Measurements from ENCODE around the gene CSNK1D. TPM values are rescaled to one million over a fixed set of nuclear protein-coding genes. Genes with fewer than 3 reads are reported as not detected.

CSNK1D gene
- total RNA-seq, 1 experiment from 2014 or later: 137 TPM

- Mint-ChIP-seq H3K4me3 (no peak overlapping the region), H3K4me1 (no peaks in the 10 kb centered on the region), H3K27ac (peak overlapping the region in 1 of 3 experiments; percentile 77; a peak in 2 of 7 replicates), H3K36me3 (ENCODE audit: insufficient read depth in 1 of 3, low read depth in 3 of 3) (peaks cover 53 to 95% (median 92%) of the 10 kb centered on the region in 3 experiments; a peak in 6 of 7 replicates), H3K9me3 (no peaks in the 10 kb centered on the region), H3K27me3 (ENCODE audit: low read depth) (no peaks in the 10 kb centered on the region)
- H3K23ac ChIP-seq (ENCODE audit: insufficient read length, low read depth, low read length): no peak overlapping the region
- H2BK120ac ChIP-seq (ENCODE audit: low read depth, low read length, poor library complexity, severe bottlenecking): no peak overlapping the region
- H3K27me3 ChIP-seq (ENCODE audit: insufficient read depth, low read length): peaks cover 2% of the 10 kb centered on the region; the same call in 1 of the 2 replicates
- no peaks in the 10 kb centered on the region for H3K4me1 ChIP-seq (ENCODE audit: insufficient read depth, low read length)
- no peak overlapping the region for H2AK5ac ChIP-seq (ENCODE audit: insufficient read length, low read length)
- H3T11ph ChIP-seq (ENCODE audit: low read length): no peak overlapping the region
- H2BK12ac ChIP-seq (ENCODE audit: insufficient read length, low read depth, low read length): no peak overlapping the region
- H3K18ac ChIP-seq (ENCODE audit: insufficient read length, low read depth, low read length): no peak overlapping the region
- no peak overlapping the region for H3K4ac ChIP-seq (ENCODE audit: low read depth, low read length)
- H3K27ac ChIP-seq (ENCODE audit: insufficient read length, low read depth, low read length): no peak overlapping the region
- no peak overlapping the region for H3K4me2 ChIP-seq (ENCODE audit: insufficient read depth, insufficient read length, low read length)
- H2BK20ac ChIP-seq (ENCODE audit: low read depth, low read length, poor library complexity, severe bottlenecking): no peak overlapping the region
- H3K23me2 ChIP-seq (ENCODE audit: insufficient read length, low read depth, low read length, poor library complexity, severe bottlenecking): no peaks in the 10 kb centered on the region
- peaks cover 2% of the 10 kb centered on the region; the same call in 1 of the 2 replicates for H3K79me2 ChIP-seq (ENCODE audit: insufficient read depth, low read length)
- no peak for TF ChIP-seq CTCF (conservative IDR thresholded peaks at IDR 0.05)
- no peaks in the 10 kb centered on the region for H3K9me3 ChIP-seq (ENCODE audit: control insufficient read depth, low read depth, low read length)
- H4K5ac ChIP-seq (ENCODE audit: insufficient read length, low read depth, low read length): no peak overlapping the region
- H2BK15ac ChIP-seq (ENCODE audit: low read depth, low read length): no peak overlapping the region
- no peak for DNase-seq
- H4K20me1 ChIP-seq (ENCODE audit: control insufficient read depth, insufficient read depth, insufficient read length): no peaks in the 10 kb centered on the region
- no peak overlapping the region for H3K56ac ChIP-seq (ENCODE audit: insufficient read length, low read depth, low read length)
- no peak overlapping the region for H4K8ac ChIP-seq (replicated peaks; ENCODE audit: insufficient read length, low read depth, low read length)
- H3K9ac ChIP-seq (ENCODE audit: extremely low read depth, insufficient read length, low read length): no peak overlapping the region
- no CpG with 5 or more reads among the region's 28 CpGs for WGBS (ENCODE audit: extremely low coverage, insufficient read length, low lambda C conversion rate)
- H3K79me1 ChIP-seq (ENCODE audit: insufficient read depth, low read depth, low read length, poor library complexity, severe bottlenecking): peaks cover 14% of the 10 kb centered on the region
- H4K91ac ChIP-seq (ENCODE audit: insufficient read length, low read depth, low read length): no peak overlapping the region
- no peak overlapping the region for H2AFZ ChIP-seq (ENCODE audit: low read length)
- H2BK5ac ChIP-seq (ENCODE audit: insufficient read length, low read length): no peak overlapping the region
- no peak overlapping the region for H3K14ac ChIP-seq (ENCODE audit: insufficient read depth, low read length)
These were observed 25.4 kb downstream of the CSNK1D start for GRCh38 chr17:82247856-82248671.

Data from H9 (cell line).